ENCODE data around the gene TGFBR1.

Gene TGFBR1

DNA sequence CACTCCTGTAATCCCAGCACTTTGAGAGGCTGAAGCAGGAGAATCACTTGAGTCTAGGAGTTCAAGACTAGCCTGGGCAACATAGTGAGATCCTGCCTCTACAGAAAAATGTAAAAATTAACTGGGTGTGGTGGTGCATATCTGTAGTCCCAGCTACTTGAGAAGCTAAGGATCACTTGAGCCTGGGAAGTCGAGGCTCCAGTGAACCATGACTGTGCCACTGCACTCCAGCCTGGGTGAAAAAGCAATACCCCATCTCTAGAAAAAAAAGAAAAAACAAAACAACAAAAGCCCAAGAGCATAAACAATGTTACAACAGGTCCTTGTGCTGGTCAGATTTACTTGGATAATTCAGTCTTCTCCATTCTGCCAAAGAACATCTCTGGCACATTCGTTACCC, 44.3 kb upstream of the TGFBR1 start:
- Histone ChIP-seq H3K27ac (peak overlapping the region; percentile 76 to 96 (median 89); a peak in 21 of 22 replicates), H3K9ac (peak overlapping the region in 4 of 11 experiments; percentile 27 to 81 (median 78); a peak in 3 of 22 replicates), H3K4me1 (peaks cover 44 to 84% (median 53%) of the 10 kb centered on the region in 10 experiments)

DNA sequence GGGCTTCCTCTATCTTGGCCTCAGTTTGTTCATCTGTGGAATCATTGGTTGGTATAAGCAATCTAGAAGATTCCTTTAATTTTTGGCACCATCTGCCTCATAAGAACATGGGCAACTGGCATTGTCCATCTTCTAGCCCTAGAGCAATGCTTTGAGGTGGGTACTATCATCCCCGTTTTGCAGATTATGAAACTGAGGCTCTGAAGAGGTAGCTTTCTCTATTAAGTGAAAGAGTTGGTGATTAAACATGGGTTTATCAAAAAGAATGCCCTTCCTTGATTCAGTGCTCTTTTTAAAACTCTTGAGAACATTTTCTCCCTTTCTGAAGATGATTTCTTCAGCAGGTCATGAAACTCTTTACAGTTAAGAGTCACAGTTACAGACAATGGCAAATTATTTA, 42.4 kb upstream of the TGFBR1 start:
- Histone ChIP-seq H3K4me3 (no peak overlapping the region), H3K27ac (no peak overlapping the region), H4K20me1 (no peaks in the 10 kb centered on the region), H3K27me3 (no peaks in the 10 kb centered on the region), H3K4me1 (peaks cover 34 to 65% (median 36%) of the 10 kb centered on the region in 10 experiments), H3K9me3 (replicated peaks in 1 of 11) (no peaks in the 10 kb centered on the region), H3K4me2 (peak overlapping the region in 2 of 11 experiments; percentile 6 to 22; a peak in 2 of 22 replicates), H3K36me3 (no peaks in the 10 kb centered on the region), H3K9ac (no peak overlapping the region)
- no peak for TF ChIP-seq Cebpa-rat (IDR thresholded peaks at IDR 0.05)

More for the DNA sequence above, 44.3 kb upstream of the TGFBR1 start:
- Histone ChIP-seq H3K9me3 (replicated peaks in 1 of 11) (peaks cover 0 to 7% (median 0%) of the 10 kb centered on the region in 11 experiments; a peak in 2 of 22 replicates), H4K20me1 (no peaks in the 10 kb centered on the region), H3K36me3 (no peaks in the 10 kb centered on the region), H3K4me2 (peak overlapping the region; percentile 86 to 98 (median 93)), H3K4me3 (no peak overlapping the region), H3K27me3 (peaks cover 0 to 4% (median 0%) of the 10 kb centered on the region in 11 experiments; a peak in 1 of 22 replicates)
- no peak for TF ChIP-seq Cebpa-rat (IDR thresholded peaks at IDR 0.05)

DNA sequence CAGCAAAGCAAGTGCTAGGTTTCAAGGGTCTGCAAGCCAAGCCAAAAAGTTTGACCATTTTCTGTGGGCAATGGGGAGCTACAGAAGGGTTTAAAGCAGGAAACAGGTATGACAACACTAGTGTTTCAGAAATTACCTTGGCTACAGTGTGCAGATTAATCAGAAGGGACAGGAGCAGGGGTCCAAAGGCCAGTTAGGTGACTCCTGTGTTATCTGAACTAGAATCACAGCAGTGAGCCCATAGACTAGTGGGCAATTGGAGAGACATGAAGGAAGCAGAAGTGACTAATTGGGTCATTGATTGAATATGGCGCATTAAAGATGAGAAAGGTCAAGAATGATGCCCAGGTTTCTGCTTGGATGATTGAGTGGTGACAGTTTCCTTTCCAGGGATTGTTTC, 41.4 kb upstream of the TGFBR1 start:
- H3K4me1 ChIP-seq: peaks cover 25 to 55% (median 26%) of the 10 kb centered on the region in 10 experiments
- no peak for TF ChIP-seq Cebpa-rat (IDR thresholded peaks at IDR 0.05)
- H3K9me3 ChIP-seq (replicated peaks in 1 of 11): no peaks in the 10 kb centered on the region
- H3K4me3 ChIP-seq: no peak overlapping the region
- H3K27me3 ChIP-seq: no peaks in the 10 kb centered on the region
- H3K9ac ChIP-seq: no peak overlapping the region
- H3K36me3 ChIP-seq: no peaks in the 10 kb centered on the region
- H4K20me1 ChIP-seq: no peaks in the 10 kb centered on the region
- no peak overlapping the region for H3K27ac ChIP-seq
- H3K4me2 ChIP-seq: no peak overlapping the region

DNA sequence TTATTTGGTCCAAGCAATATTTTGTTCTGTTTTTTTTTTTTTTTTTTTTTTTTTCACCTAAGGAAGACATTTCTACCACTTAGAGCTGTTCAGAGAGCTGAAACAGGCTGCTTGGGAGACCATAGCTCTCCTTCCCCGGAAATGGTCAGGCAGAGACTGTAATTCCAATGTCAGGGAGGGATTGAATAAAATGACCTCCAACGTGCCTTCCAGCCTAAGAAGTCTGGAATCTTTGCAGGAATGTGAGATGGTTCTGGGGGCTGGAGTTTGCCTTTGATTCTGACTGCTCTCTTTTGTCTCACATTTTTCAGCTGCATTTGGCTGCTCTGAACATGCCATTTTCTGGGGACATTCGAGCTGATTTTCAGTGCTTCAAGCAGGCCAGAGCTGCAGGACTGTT, 38.3 kb upstream of the TGFBR1 start:
- Histone ChIP-seq H3K27me3 (no peaks in the 10 kb centered on the region), H3K9me3 (replicated peaks in 1 of 11) (no peaks in the 10 kb centered on the region), H3K36me3 (no peaks in the 10 kb centered on the region), H4K20me1 (no peaks in the 10 kb centered on the region), H3K4me2 (no peak overlapping the region), H3K9ac (no peak overlapping the region), H3K27ac (no peak overlapping the region), H3K4me1 (peaks cover 0 to 44% (median 16%) of the 10 kb centered on the region in 10 experiments; a peak in 15 of 20 replicates), H3K4me3 (no peak overlapping the region)
- TF ChIP-seq Cebpa-rat (IDR thresholded peaks at IDR 0.05): no peak

DNA sequence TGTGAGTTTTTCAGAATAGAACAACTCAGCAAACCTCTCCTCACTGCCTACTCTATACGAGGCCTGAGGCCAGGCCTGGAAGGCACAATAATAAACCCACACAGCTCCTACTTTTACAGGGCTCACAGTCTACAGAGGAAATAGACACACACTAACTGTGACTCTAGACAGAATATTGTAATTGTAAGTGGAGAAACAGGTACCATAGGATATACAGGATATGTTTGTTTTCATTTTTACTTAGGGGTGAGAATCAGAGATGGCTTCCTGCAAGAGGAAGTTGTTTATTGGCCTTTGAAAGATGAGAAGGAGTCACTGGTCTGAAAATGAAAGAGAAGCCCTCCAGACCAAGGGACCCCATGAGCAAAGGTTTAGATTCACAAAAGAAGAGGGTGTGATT, 35.8 kb upstream of the TGFBR1 start:
- Histone ChIP-seq H3K4me3 (no peak overlapping the region), H3K27ac (peak overlapping the region in 3 of 11 experiments; percentile 3 to 29 (median 26); a peak in 2 of 22 replicates), H4K20me1 (no peaks in the 10 kb centered on the region), H3K9me3 (replicated peaks in 1 of 11) (no peaks in the 10 kb centered on the region), H3K27me3 (no peaks in the 10 kb centered on the region), H3K9ac (no peak overlapping the region), H3K36me3 (no peaks in the 10 kb centered on the region), H3K4me1 (peaks cover 0 to 28% (median 18%) of the 10 kb centered on the region in 10 experiments; a peak in 15 of 20 replicates), H3K4me2 (peak overlapping the region in 8 of 11 experiments; percentile 6 to 45 (median 14); a peak in 7 of 22 replicates)
- TF ChIP-seq Cebpa-rat (IDR thresholded peaks at IDR 0.05): no peak

DNA sequence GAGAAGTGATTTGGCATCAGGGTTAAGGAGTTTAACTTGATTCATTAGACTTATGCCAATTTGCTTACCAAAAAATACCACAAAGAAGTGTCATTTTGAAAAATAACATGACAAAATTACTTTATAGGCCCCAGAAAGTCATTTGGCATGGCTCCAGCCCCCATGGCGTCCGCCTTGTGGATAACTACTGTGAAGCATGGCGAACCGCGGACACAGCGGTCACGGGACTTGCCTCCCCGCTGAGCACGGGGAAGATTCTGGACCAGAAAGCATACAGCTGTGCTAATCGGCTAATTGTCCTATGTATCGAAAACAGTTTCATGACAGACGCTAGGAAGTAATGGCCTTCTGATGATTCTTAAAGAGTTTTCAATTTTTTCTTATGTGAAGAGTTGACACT, 35.4 kb upstream of the TGFBR1 start:
- no peak overlapping the region for H3K4me3 ChIP-seq
- TF ChIP-seq Cebpa-rat (IDR thresholded peaks at IDR 0.05): no peak
- peak overlapping the region in 8 of 11 experiments; percentile 6 to 45 (median 14); a peak in 7 of 22 replicates for H3K4me2 ChIP-seq
- no peaks in the 10 kb centered on the region for H3K9me3 ChIP-seq (replicated peaks in 1 of 11)
- no peaks in the 10 kb centered on the region for H3K27me3 ChIP-seq
- peaks cover 0 to 25% (median 18%) of the 10 kb centered on the region in 10 experiments; a peak in 15 of 20 replicates for H3K4me1 ChIP-seq
- H3K36me3 ChIP-seq: no peaks in the 10 kb centered on the region
- H3K27ac ChIP-seq: peak overlapping the region in 3 of 11 experiments; percentile 3 to 29 (median 26); a peak in 2 of 22 replicates
- no peaks in the 10 kb centered on the region for H4K20me1 ChIP-seq
- H3K9ac ChIP-seq: no peak overlapping the region

DNA sequence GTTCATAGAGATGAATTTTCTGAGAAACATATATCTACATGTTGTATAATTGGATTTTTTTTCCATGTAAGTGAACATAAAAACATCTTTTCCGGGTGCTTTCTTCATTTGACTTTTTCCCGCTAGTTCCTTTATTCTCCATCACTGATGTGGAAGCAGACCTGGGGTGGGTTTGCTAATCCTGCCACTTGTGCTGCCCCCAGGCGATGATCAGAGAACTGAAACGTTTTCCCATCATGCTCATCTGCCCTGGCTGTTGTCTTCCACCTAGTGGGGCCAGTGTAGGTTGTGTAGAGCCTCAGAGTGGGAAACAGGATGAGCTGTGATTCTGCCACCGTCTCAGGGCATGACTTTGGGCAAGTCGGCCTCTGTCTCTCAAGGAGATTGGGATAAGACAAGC, 34.2 kb upstream of the TGFBR1 start:
- H3K4me3 ChIP-seq: no peak overlapping the region
- H3K27ac ChIP-seq: 0 out of 22 replicates have a peak overlapping the region, but pooled peaks of 1 of the 11 experiments have one; percentile 4
- peaks cover 0 to 25% (median 18%) of the 10 kb centered on the region in 10 experiments; a peak in 15 of 20 replicates for H3K4me1 ChIP-seq
- TF ChIP-seq Cebpa-rat (IDR thresholded peaks at IDR 0.05): no peak
- no peaks in the 10 kb centered on the region for H4K20me1 ChIP-seq
- no peaks in the 10 kb centered on the region for H3K27me3 ChIP-seq
- no peaks in the 10 kb centered on the region for H3K9me3 ChIP-seq (replicated peaks in 1 of 11)
- no peaks in the 10 kb centered on the region for H3K36me3 ChIP-seq
- peak overlapping the region in 4 of 11 experiments; percentile 14 to 47 (median 27); a peak in 4 of 22 replicates for H3K4me2 ChIP-seq
- H3K9ac ChIP-seq: no peak overlapping the region

DNA sequence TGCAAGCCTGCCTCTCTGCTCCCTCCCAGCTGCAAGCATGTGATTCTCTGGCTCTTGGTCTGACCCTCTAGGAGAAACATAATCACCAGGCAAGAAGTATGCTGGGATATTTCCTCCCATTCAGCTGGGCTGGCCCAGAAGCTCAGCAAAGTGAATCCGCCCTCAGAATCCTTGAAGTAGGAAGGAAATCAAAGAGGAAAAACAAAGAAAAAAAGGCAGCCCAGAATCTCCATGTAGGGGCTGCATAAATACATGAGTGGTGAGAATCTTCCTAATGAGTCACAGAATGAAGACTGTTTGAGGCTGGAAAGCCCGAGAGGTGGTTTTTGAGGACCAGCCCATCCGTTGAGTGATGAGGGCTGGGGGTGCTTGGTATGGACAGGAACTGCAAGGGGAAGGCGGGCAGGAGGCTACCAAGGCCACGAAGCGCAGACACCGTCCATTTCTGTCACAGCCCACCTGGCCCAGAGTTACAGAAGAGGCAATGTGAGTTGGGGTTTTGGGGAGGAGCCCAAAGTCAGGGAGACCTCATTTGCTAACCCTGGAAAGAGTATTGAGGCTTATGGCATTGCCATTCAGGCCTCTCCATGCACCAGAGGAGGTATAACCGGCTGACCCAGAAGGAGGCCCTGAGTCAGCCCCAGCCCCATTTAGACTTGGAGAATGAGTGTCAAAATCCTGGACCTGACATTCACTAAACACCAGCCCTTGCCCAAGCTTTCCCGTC, 33.4 kb upstream of the TGFBR1 start:
- Histone ChIP-seq H3K36me3 (no peaks in the 10 kb centered on the region), H3K4me3 (no peak overlapping the region), H3K4me2 (peak overlapping the region in 6 of 11 experiments; percentile 14 to 49 (median 37); a peak in 10 of 22 replicates), H3K9me3 (replicated peaks in 1 of 11) (no peaks in the 10 kb centered on the region), H3K4me1 (peaks cover 3 to 28% (median 20%) of the 10 kb centered on the region in 10 experiments), H4K20me1 (no peaks in the 10 kb centered on the region), H3K27ac (0 out of 22 replicates have a peak overlapping the region, but pooled peaks of 2 of the 11 experiments have one; percentile 4 to 8), H3K27me3 (no peaks in the 10 kb centered on the region), H3K9ac (no peak overlapping the region)
- no peak for TF ChIP-seq Cebpa-rat (IDR thresholded peaks at IDR 0.05)

DNA sequence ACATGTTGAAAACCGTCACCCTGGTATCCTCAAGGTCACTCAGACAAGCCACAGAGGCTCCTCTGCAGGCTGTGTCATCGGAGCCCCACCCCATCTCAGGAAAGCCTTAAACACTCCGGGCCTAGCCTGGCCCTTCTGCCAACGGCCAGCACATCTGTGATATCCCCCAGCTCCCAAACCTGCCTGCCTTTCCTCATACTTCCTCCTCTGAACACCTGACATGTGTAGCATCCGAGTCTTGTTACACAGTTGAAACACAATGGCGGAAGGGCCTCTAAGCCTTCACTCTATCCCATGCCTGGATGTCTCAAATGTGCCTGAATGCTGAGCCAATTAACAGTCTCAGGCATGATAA, 32.9 kb upstream of the TGFBR1 start:
- no peak for TF ChIP-seq Cebpa-rat (IDR thresholded peaks at IDR 0.05)
- H3K36me3 ChIP-seq: no peaks in the 10 kb centered on the region
- H3K4me3 ChIP-seq: no peak overlapping the region
- H3K27ac ChIP-seq: 0 out of 22 replicates have a peak overlapping the region, but pooled peaks of 1 of the 11 experiments have one; percentile 8
- no peak overlapping the region for H3K9ac ChIP-seq
- no peaks in the 10 kb centered on the region for H3K27me3 ChIP-seq
- no peaks in the 10 kb centered on the region for H4K20me1 ChIP-seq
- H3K4me2 ChIP-seq: peak overlapping the region in 4 of 11 experiments; percentile 24 to 49 (median 38); a peak in 7 of 22 replicates
- no peaks in the 10 kb centered on the region for H3K9me3 ChIP-seq (replicated peaks in 1 of 11)
- H3K4me1 ChIP-seq: peaks cover 8 to 33% (median 26%) of the 10 kb centered on the region in 10 experiments

Measured in BLaER1 treated with 17β-estradiol and CSF1 and Interleukin-3, amounts not matched to agents 10 nM and 100 nM (cell line).